K562 (cell line): ENCODE results near the gene UTP25. TPM values are rescaled to one million over a fixed set of nuclear protein-coding genes. Genes with fewer than 3 reads are reported as not detected.

ENCODE experiments used
- ATAC-seq: fragments of 200-7000 bp; cut with Tn5 transposase; 3 replicates; pipeline ENCODE4 v1.9.1; 2020; ENCODE audit warnings: moderate library complexity
- BruUV-seq: library from RNA; stranded (reverse); fragments of 400-500 nt; replicated peaks from 2 replicates; lab custom pipeline; 2021; lab: Mats Ljungman, UMichigan
- CTCF ChIA-PET: fragments of 300-600 bp; formaldehyde crosslinking; extraction: SDS; loops from one replicate; lab custom pipeline; 2021; ENCODE audit warnings: low intra/inter-chr PET ratio; lab: Yijun Ruan, JAX
- POLR2A ChIA-PET: fragments of 300-600, 350-650 bp; sonication (Branson Sonifier 250); formaldehyde crosslinking; extraction: SDS; loops from one replicate; lab custom pipeline; 2021; ENCODE audit warnings: antibody characterized with exemption, inconsistent platforms; lab: Yijun Ruan, JAX
- DNase-seq, 4 experiments: peaks; one replicate each; pipeline versions ENCODE4 v3.0.0 to v3.0.0-alpha.2; 2011 to 2018; ENCODE audit warnings: low spot score in 3 of 4, mixed read lengths in 3 of 4; ENCODE audit errors: extremely low read depth in 1 of 4
- FAIRE-seq: peaks from 2 replicates; lab custom pipeline; 2011; peaks lifted over from hg19 to GRCh38; lab: Jason Lieb, UNC
- H2AFZ ChIP-seq: 2 replicates; pipeline ENCODE4 v1.6.0; 2011; ENCODE audit warnings: low read depth, low read length, control low read depth, inconsistent platforms
- H3K27ac ChIP-seq: fragments of 200-600 bp; 3 replicates; pipeline ENCODE4 v1.8.0; 2011; ENCODE audit warnings: low read depth, mild to moderate bottlenecking, control low read depth, inconsistent platforms, low read length, moderate library complexity, mixed read lengths; ENCODE audit errors: extremely low read depth
- H3K27me3 ChIP-seq, 2 experiments: fragments of 300-600 bp in 1 of 2; 2 replicates in 1 of 2; 3 replicates in 1 of 2; pipeline versions ENCODE4 v1.6.0 to v1.8.0; 2011; ENCODE audit warnings: inconsistent platforms in 2 of 2, low read length in 2 of 2, mild to moderate bottlenecking in 1 of 2, mixed read lengths in 1 of 2, moderate library complexity in 1 of 2; ENCODE audit not compliant: control insufficient read depth in 2 of 2, insufficient read depth in 2 of 2
- H3K36me3 ChIP-seq: fragments of 300-600 bp; 3 replicates; pipeline ENCODE4 v1.8.0; 2011; ENCODE audit warnings: mild to moderate bottlenecking, low read length, inconsistent platforms; ENCODE audit not compliant: control insufficient read depth, insufficient read depth
- H3K4me1 ChIP-seq, 2 experiments: fragments of 200-600 bp in 1 of 2; replicated peaks in 1 of 2; 2 replicates in 1 of 2; 3 replicates in 1 of 2; pipeline versions ENCODE4 v1.5.1 to v1.8.0; 2011; ENCODE audit warnings: inconsistent platforms in 2 of 2, low read length in 2 of 2, mild to moderate bottlenecking in 1 of 2, mixed read lengths in 1 of 2, moderate library complexity in 1 of 2; ENCODE audit not compliant: control insufficient read depth in 2 of 2, insufficient read depth in 2 of 2
- H3K4me2 ChIP-seq: 2 replicates; pipeline ENCODE4 v1.6.1; 2011; ENCODE audit warnings: low read length, control low read depth, inconsistent platforms, mixed read lengths; ENCODE audit not compliant: insufficient read depth
- H3K4me3 ChIP-seq: fragments of 200-600 bp; sonication (generic), shearing (Covaris generic); 2 replicates; pipeline ENCODE4 v1.5.1; 2016; ENCODE audit warnings: control low read depth, inconsistent platforms
- H3K79me2 ChIP-seq: fragments of 200-600 bp; 3 replicates; pipeline ENCODE4 v1.8.0; 2011; ENCODE audit warnings: low read length, inconsistent platforms; ENCODE audit not compliant: control insufficient read depth, insufficient read depth
- H3K9ac ChIP-seq, 2 experiments: 2 replicates each; pipeline versions ENCODE4 v1.6.0 to v1.6.1; 2011; ENCODE audit warnings: low read depth in 2 of 2, low read length in 2 of 2, control low read depth in 1 of 2, inconsistent platforms in 1 of 2, mild to moderate bottlenecking in 1 of 2, mixed read lengths in 1 of 2; ENCODE audit not compliant: insufficient read depth in 1 of 2
- H3K9me1 ChIP-seq: one replicate; pipeline ENCODE4 v1.6.0; 2011; ENCODE audit warnings: inconsistent platforms, mild to moderate bottlenecking, low read length, moderate library complexity; ENCODE audit not compliant: control insufficient read depth, insufficient read depth
- H3K9me3 ChIP-seq: replicated peaks from 2 replicates; pipeline ENCODE4 v1.5.1; 2011; ENCODE audit warnings: low read depth, low read length, inconsistent platforms; ENCODE audit not compliant: control insufficient read depth, insufficient read depth
- H4K20me1 ChIP-seq: replicated peaks from 2 replicates; pipeline ENCODE4 v1.6.1; 2011; ENCODE audit warnings: low read length, inconsistent platforms, mixed read lengths; ENCODE audit not compliant: control insufficient read depth, insufficient read depth
- GTF2F1 ChIP-seq: IDR thresholded peaks from 2 replicates; pipeline ENCODE4 v1.6.1; 2011; ENCODE audit warnings: low read depth, low read length, improper control_type of control experiment
- KAT2B ChIP-seq: IDR thresholded peaks from one replicate; pipeline ENCODE4 v1.6.1; 2012; ENCODE audit warnings: low read depth, mild to moderate bottlenecking, control low read depth, inconsistent platforms, low read length, moderate library complexity
- MEIS2 ChIP-seq: fragments of 450-650 bp; IDR thresholded peaks from 2 replicates; pipeline ENCODE4 v1.6.1; 2014; ENCODE audit warnings: mild to moderate bottlenecking; ENCODE audit not compliant: partially characterized antibody
- PTTG1 ChIP-seq: fragments of 450-650 bp; IDR thresholded peaks from 2 replicates; pipeline ENCODE4 v1.6.1; 2016; ENCODE audit warnings: low read depth, mild to moderate bottlenecking, missing genetic modification characterization, missing compliant biosample characterization
- ZNF444 ChIP-seq: fragments of 250-450 bp; sonication (Bioruptor Pico); IDR thresholded peaks from 2 replicates; pipeline ENCODE4 v1.4.0; 2020; ENCODE audit warnings: mild to moderate bottlenecking, moderate library complexity
- WGBS: fragments of 100-300 bp; shearing (Covaris generic); methylation state at CpG from one replicate; pipeline ENCODE4 v1.1.6; 2016; ENCODE audit warnings: low coverage, mixed read lengths; ENCODE audit not compliant: insufficient coverage; ENCODE audit errors: missing lambda C conversion rate; 5-methylcytosine and 5-hydroxymethylcytosine counted together
- in situ Hi-C: fragments of 300-500 bp; cut with MboI; formaldehyde crosslinking; loops from 4 replicates; pipeline ENCODE4 v1.15.0; 2018; ENCODE audit warnings: inconsistent platforms, mixed read lengths
- intact Hi-C: fragments of 100-400 bp; cut with micrococcal nuclease; formaldehyde crosslinking; loops from 2 replicates; pipeline ENCODE4 v1.14.2; 2022
- polyA plus RNA-seq, 8 experiments: library from polyadenylated mRNA; depleted of rRNA in 4 of 8; stranded (reverse) in 5 of 8; unstranded in 3 of 8; fragments of >200 nt; fragmentation: Nextera tagmentation in 2 of 8; fragmentation: Illumina TruSeq in 1 of 8; extraction: Ambion mirVana in 2 of 8; extraction: Trizol in 1 of 8; gene quantifications; 2 replicates each; pipeline versions ENCODE4 v1.2.1 to v1.2.3, GENCODE V29; 2011 to 2014; ENCODE audit warnings: inconsistent platforms in 1 of 8, missing spikeins in 1 of 8
- total RNA-seq, 7 experiments: library from RNA; depleted of rRNA in 6 of 7; stranded (reverse); fragments of >200 nt in 6 of 7; fragmentation: Illumina TruSeq in 2 of 7; extraction: Trizol in 2 of 7; gene quantifications; 2 replicates each; pipeline versions ENCODE4 v1.2.1 to v1.2.3, GENCODE V29; 2011 to 2021; ENCODE audit warnings: low replicate concordance in 1 of 7
- TF ChIP-seq, protein P1 (sequence below): sonication (generic); formaldehyde crosslinking; IDR thresholded peaks from 2 replicates; pipeline ENCODE4 v1.8.0; 2022; ENCODE audit warnings: mild to moderate bottlenecking, missing genetic modification reagents

The UTP25 gene
- total and polyA plus RNA-seq, 9 of the 15 experiments (the other 6 are each of a cell fraction or from before 2014, with no cell fraction given), result 5.7 to 17.6 (median 12.0) TPM

GRCh38 chr1:209789245-209789644, 38.5 kb upstream of the UTP25 start:
- no peak for TF ChIP-seq ZNF444
- no peak for TF ChIP-seq PTTG1 (tag)
- peak; percentile 25 for TF ChIP-seq MEIS2
- no peak for TF ChIP-seq GTF2F1
- TF ChIP-seq KAT2B, result no peak
- TF ChIP-seq, protein P1, sequence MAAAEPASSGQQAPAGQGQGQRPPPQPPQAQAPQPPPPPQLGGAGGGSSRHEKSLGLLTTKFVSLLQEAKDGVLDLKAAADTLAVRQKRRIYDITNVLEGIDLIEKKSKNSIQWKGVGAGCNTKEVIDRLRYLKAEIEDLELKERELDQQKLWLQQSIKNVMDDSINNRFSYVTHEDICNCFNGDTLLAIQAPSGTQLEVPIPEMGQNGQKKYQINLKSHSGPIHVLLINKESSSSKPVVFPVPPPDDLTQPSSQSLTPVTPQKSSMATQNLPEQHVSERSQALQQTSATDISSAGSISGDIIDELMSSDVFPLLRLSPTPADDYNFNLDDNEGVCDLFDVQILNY (CRISPR knock-in tag), result no peak
- H3K9me1 ChIP-seq, result no peaks in the 10 kb centered on the region
- 0% methylated on average over 1 of the region's 1 CpG for WGBS
- no peak overlapping the region for H3K4me2 ChIP-seq
- ATAC-seq, result no peak
- H2AFZ ChIP-seq, result no peak overlapping the region
- peaks cover under 1% of the 10 kb centered on the region; the same call in 2 of the 3 replicates for H3K79me2 ChIP-seq
- peaks cover 18 to 24% of the 10 kb centered on the region in 2 experiments for H3K27me3 ChIP-seq
- no peak overlapping the region for H3K9ac ChIP-seq
- H3K4me1 ChIP-seq, result peaks cover 0 to 8% of the 10 kb centered on the region in 2 experiments; a peak in 2 of 5 replicates
- no peaks in the 10 kb centered on the region for H3K36me3 ChIP-seq
- no peak overlapping the region for H3K27ac ChIP-seq
- in situ Hi-C loops (no loop called here), intact Hi-C loops (no loop called here)
- H3K4me3 ChIP-seq, result no peak overlapping the region
- no peak for DNase-seq
- H3K9me3 ChIP-seq, result peaks cover 10% of the 10 kb centered on the region
- POLR2A ChIA-PET, result no interaction called here
- no peak for FAIRE-seq
- CTCF ChIA-PET, result no interaction called here
- no peaks in the 10 kb centered on the region for H4K20me1 ChIP-seq
- BruUV-seq, result no TSS peak
